ENCODE results near the gene PARVA.

Gene PARVA

GRCh38 chr11:12537778-12538401 is 160.5 kb downstream of the PARVA start:
- DNase-seq: no peak

- DNase-seq: no peak
Observed at GRCh38 chr11:12538889-12539421, 161.6 kb downstream of the PARVA start.

- no peak for DNase-seq
Observed at GRCh38 chr11:12539572-12539971, 162.2 kb downstream of the PARVA start.

- DNase-seq: no peak
Observed at GRCh38 chr11:12540075-12540680, 162.8 kb downstream of the PARVA start.

- DNase-seq: no peak
Observed at GRCh38 chr11:12540913-12541582, 163.7 kb downstream of the PARVA start.

GRCh38 chr11:12541583-12542151 is 164.3 kb downstream of the PARVA start:
- DNase-seq: no peak

GRCh38 chr11:12542186-12542935 is 165.0 kb downstream of the PARVA start:
- no peak for DNase-seq

GRCh38 chr11:12543596-12544415 is 166.4 kb downstream of the PARVA start:
- no peak for DNase-seq

- no peak for DNase-seq
Observed at GRCh38 chr11:12544986-12545775, 167.8 kb downstream of the PARVA start.

- no peak for DNase-seq
Observed at GRCh38 chr11:12546122-12546521, 168.8 kb downstream of the PARVA start.

GRCh38 chr11:12546660-12547059 is 169.3 kb downstream of the PARVA start:
- DNase-seq: no peak

- no peak for DNase-seq
Observed at GRCh38 chr11:12547953-12548650, 170.7 kb downstream of the PARVA start.

GRCh38 chr11:12552692-12553091 is 175.3 kb downstream of the PARVA start:
- DNase-seq: no peak

GRCh38 chr11:12554122-12554521 is 176.8 kb downstream of the PARVA start:
- DNase-seq: no peak

- no peak for DNase-seq
Observed at GRCh38 chr11:12556155-12556554, 178.8 kb downstream of the PARVA start.

- DNase-seq: no peak
Observed at GRCh38 chr11:12556788-12557384, 179.5 kb downstream of the PARVA start.

GRCh38 chr11:12559011-12559410 is 181.6 kb downstream of the PARVA start:
- DNase-seq: no peak

GRCh38 chr11:12560362-12560761 is 183.0 kb downstream of the PARVA start:
- no peak for DNase-seq

- no peak for DNase-seq
Observed at GRCh38 chr11:12560861-12561260, 183.5 kb downstream of the PARVA start.

GRCh38 chr11:12564012-12564411 is 186.6 kb downstream of the PARVA start:
- DNase-seq: no peak
